ENCODE data around the gene EXOSC2.
A peak's percentile ranks its signal among the peaks of the same experiment; 100 is the strongest.

The EXOSC2 gene

GRCh38 chr9:130698514-130698913 is 4.9 kb downstream of the EXOSC2 start:
- no peak for DNase-seq (ENCODE audit: low spot score)

GRCh38 chr9:130699047-130699446 is 5.5 kb downstream of the EXOSC2 start:
- no peak for DNase-seq (ENCODE audit: low spot score)

GRCh38 chr9:130701059-130702022 is 7.8 kb downstream of the EXOSC2 start:
- peak; percentile 79 for DNase-seq (ENCODE audit: low spot score)

GRCh38 chr9:130703501-130703900 is 9.9 kb downstream of the EXOSC2 start:
- DNase-seq (ENCODE audit: low spot score): no peak

GRCh38 chr9:130707225-130707976 is 13.8 kb downstream of the EXOSC2 start:
- no peak for DNase-seq (ENCODE audit: low spot score)

GRCh38 chr9:130710822-130711352 is 17.3 kb downstream of the EXOSC2 start:
- DNase-seq (ENCODE audit: low spot score): no peak

- no peak for DNase-seq (ENCODE audit: low spot score)
Observed at GRCh38 chr9:130711469-130711868, 17.9 kb downstream of the EXOSC2 start.

GRCh38 chr9:130712564-130713285 is 19.1 kb downstream of the EXOSC2 start:
- peak; percentile 98 for DNase-seq (ENCODE audit: low spot score)

GRCh38 chr9:130713286-130713960 is 19.8 kb downstream of the EXOSC2 start:
- DNase-seq (ENCODE audit: low spot score): no peak

GRCh38 chr9:130714586-130715110 is 21.1 kb downstream of the EXOSC2 start:
- no peak for DNase-seq (ENCODE audit: low spot score)

- no peak for DNase-seq (ENCODE audit: low spot score)
Observed at GRCh38 chr9:130715270-130715669, 21.7 kb downstream of the EXOSC2 start.

GRCh38 chr9:130718562-130718961 is 25.0 kb downstream of the EXOSC2 start:
- no peak for DNase-seq (ENCODE audit: low spot score)

- no peak for DNase-seq (ENCODE audit: low spot score)
Observed at GRCh38 chr9:130720762-130721161, 27.2 kb downstream of the EXOSC2 start.

- no peak for DNase-seq (ENCODE audit: low spot score)
Observed at GRCh38 chr9:130728721-130729120, 35.1 kb downstream of the EXOSC2 start.

- no peak for DNase-seq (ENCODE audit: low spot score)
Observed at GRCh38 chr9:130729145-130729544, 35.6 kb downstream of the EXOSC2 start.

GRCh38 chr9:130731355-130731754 is 37.8 kb downstream of the EXOSC2 start:
- DNase-seq (ENCODE audit: low spot score): no peak

GRCh38 chr9:130732136-130732535 is 38.6 kb downstream of the EXOSC2 start:
- DNase-seq (ENCODE audit: low spot score): no peak

- no peak for DNase-seq (ENCODE audit: low spot score)
Observed at GRCh38 chr9:130732793-130733221, 39.2 kb downstream of the EXOSC2 start.

GRCh38 chr9:130735566-130735965 is 42.0 kb downstream of the EXOSC2 start:
- no peak for DNase-seq (ENCODE audit: low spot score)

GRCh38 chr9:130736834-130737233 is 43.3 kb downstream of the EXOSC2 start:
- DNase-seq (ENCODE audit: low spot score): no peak

GRCh38 chr9:130738281-130738680 is 44.7 kb downstream of the EXOSC2 start:
- DNase-seq (ENCODE audit: low spot score): no peak

Measured in putamen (tissue), 1 donor.